ENCODE measurements around the gene HSP90AB1. TPM values are rescaled to one million over a fixed set of nuclear protein-coding genes. Genes with fewer than 3 reads are reported as not detected.

The HSP90AB1 gene
- total and polyA plus RNA-seq, 9 of the 15 experiments (the other 6 are each of a cell fraction or from before 2014, with no cell fraction given): 1,780 to 3,358 (median 2,262) TPM

GRCh38 chr6:44226368-44227147, 20.3 kb upstream of the HSP90AB1 start (continued):
- TF ChIP-seq RCOR1 (IDR thresholded peaks at IDR 0.05; ENCODE audit: borderline replicate concordance in 1 of 2, low read depth in 2 of 2, low read length in 2 of 2) (no peak), GATA2 (CRISPR knock-in tag; IDR thresholded peaks at IDR 0.05) (no peak), YY1 (IDR thresholded peaks at IDR 0.05; ENCODE audit: borderline replicate concordance in 1 of 3, control insufficient read depth in 1 of 3, extremely low read depth in 1 of 3, insufficient read depth in 3 of 3, insufficient read length in 1 of 3, insufficient replicate concordance in 2 of 3, low read depth in 1 of 3, low read length in 2 of 3) (no peak), NR2C1 (IDR thresholded peaks at IDR 0.05) (0 out of 2 replicates have a peak, but pooled peaks have one; percentile 11), NR2C1 (tag; IDR thresholded peaks at IDR 0.05) (no peak), ZBTB8A (IDR thresholded peaks at IDR 0.05; ENCODE audit: partially characterized antibody) (no peak), POLR3A (IDR thresholded peaks at IDR 0.05; ENCODE audit: borderline replicate concordance, extremely low read depth, insufficient read depth, insufficient read length) (no peak), PTTG1 (tag; IDR thresholded peaks at IDR 0.05; ENCODE audit: low read depth) (no peak), ZC3H8 (IDR thresholded peaks at IDR 0.05) (peak; percentile 64; the same call in 1 of the 2 replicates), ZNF277 (CRISPR knock-in tag; IDR thresholded peaks at IDR 0.05; ENCODE audit: borderline replicate concordance) (no peak), PRMT5 (CRISPR knock-in tag; IDR thresholded peaks at IDR 0.05) (no peak), CREBBP (IDR thresholded peaks at IDR 0.05; ENCODE audit: low read depth, low read length) (no peak), MITF (IDR thresholded peaks at IDR 0.05) (no peak), SETDB1 (IDR thresholded peaks at IDR 0.05; ENCODE audit: low read length) (no peak), ETV6 (IDR thresholded peaks at IDR 0.05; ENCODE audit: borderline replicate concordance in 1 of 2, low read depth in 2 of 2, low read length in 1 of 2) (0 out of 4 replicates have a peak, but pooled peaks of 1 of the 2 experiments have one; percentile 8), ETV6 (CRISPR knock-in tag; IDR thresholded peaks at IDR 0.05; ENCODE audit: borderline replicate concordance) (no peak)

Data from K562 (cell line).